Measurements from ENCODE around the gene FRYL.
A peak's percentile ranks its signal among the peaks of the same experiment; 100 is the strongest.
"Not testable (repeated sequence)": the region's sequence is repeated elsewhere in the genome, so short reads cannot be mapped to it uniquely, and the experiment has no call there.

Gene FRYL

DNA sequence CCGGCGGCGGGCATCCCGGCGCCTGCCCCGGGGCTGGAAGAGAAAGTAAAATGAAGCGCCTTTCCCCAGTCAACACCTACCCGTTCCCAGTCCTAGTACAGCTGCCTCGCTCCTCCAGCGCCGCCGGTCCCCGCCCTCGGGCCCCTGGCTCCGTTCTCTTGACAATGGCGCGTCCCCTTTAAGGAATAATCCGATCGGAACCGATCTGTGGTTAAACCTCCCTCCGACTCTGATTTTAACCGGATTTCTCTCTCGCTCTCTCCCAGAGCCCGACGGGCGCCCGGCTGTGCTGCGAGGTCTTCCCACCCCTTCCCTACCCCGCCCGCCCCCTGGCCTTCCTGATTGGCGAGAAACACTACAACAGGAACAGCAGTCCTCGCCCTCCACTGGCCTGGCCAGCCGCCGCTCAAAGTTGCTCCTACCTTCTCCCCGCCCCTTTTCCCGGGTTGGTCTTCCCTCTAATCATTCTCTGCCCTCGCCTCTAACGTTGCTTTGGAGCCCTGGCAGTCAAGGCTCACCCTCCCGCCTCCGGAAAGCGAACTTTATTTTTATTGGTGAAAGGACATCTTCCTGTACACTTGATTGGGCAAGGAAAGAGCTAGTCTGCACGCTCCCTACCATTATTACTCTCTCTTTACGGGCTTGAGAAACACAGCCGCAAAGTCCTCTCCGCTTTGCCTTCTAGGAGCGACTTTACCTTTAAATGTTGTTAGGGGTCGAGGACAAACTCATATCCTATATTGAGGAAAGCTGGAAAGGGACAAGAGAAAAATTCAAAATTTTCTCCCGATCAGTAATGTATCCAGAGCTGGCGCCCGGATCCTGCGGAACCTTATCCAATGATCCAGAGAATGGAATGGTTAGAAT is at the start of gene FRYL:
Gene FRYL, minus strand, starts transcription at position 282 of the 867 bp plus-strand sequence. CDS start 145,869 bp downstream, outside the sequence.
- peak; percentile 87 to 92 (median 87) for DNase-seq (ENCODE audit: low read depth in 2 of 3, low spot score in 2 of 3)

DNA sequence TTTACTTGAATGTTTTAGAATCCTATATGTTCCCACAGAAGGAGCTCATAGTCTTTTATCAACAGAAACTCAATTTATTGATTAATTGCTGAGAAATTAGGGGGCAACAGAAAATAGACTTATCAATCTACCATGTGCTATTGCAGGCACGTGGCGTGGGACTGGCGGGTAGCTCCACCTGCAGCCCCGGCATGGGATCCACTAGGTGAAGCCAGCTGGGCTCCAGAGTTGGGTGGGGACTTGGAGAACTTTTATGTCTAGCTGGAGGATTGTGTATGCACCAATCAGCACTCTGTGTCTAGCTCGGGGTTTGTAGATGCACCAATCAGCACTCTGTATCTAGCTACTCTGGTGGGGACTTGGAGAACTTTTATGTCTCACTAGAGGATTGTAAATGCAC is 47.5 kb upstream of the FRYL start:
- no peak for DNase-seq (ENCODE audit: low read depth in 2 of 3, low spot score in 2 of 3)

DNA sequence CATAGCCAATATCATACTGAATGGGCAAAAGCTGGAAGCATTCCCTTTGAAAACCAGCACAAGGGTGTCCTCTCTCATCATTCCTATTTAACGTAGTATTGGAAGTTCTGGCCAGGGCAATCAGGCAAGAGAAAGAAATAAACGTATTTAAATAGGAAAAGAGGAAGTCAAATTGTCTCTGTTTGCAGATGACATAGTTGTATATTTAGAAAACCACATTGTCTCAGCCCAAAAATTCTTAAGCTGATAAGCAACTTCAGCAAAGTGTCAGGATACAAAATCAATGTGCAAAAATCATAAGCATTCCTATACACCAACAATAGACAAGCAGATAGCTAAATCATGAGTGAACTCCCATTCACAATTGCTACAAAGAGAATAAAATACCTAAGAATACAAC is 41.4 kb upstream of the FRYL start:
- DNase-seq (ENCODE audit: low read depth in 2 of 3, low spot score in 2 of 3), result not testable (repeated sequence)

DNA sequence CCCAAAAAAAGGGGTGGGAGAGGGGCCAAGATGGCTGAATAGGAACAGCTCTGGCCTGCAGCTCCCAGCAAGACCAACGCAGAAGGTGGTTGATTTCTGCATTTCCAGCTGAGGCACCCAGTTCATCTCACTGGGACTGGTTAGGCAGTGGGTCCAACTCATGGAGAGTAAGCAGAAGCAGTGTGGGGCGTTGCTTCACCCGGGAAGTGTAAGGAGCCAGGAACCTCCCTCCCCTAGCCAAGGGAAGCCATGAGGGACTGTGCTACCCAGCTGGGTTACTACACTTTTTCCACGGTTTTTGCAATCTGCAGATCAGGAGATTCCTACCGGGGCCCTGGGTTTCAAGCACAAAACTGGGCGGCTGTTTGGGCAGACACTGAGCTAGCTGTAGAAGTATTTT is 36.9 kb upstream of the FRYL start:
- DNase-seq (ENCODE audit: low read depth in 2 of 3, low spot score in 2 of 3), result no peak

DNA sequence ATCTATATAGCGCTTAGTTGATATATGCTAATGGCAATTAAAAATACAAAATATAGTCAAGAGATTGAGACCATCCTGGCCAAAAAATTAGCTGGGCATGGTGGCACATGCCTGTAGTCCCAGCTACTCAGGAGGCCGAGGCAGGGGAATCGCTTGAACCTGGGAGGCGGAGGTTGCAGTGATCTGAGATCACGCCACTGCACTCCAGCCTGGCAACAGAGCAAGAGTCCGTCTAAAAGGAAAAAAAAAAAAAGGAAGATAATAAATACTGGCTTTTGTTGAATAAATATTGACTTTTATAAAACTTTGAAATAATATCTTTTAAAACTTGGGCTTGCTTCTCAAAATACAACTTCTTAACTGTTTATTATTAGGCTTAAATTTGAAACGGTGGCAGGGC is 36.2 kb upstream of the FRYL start:
- DNase-seq (ENCODE audit: low read depth in 2 of 3, low spot score in 2 of 3), result not testable (repeated sequence)

DNA sequence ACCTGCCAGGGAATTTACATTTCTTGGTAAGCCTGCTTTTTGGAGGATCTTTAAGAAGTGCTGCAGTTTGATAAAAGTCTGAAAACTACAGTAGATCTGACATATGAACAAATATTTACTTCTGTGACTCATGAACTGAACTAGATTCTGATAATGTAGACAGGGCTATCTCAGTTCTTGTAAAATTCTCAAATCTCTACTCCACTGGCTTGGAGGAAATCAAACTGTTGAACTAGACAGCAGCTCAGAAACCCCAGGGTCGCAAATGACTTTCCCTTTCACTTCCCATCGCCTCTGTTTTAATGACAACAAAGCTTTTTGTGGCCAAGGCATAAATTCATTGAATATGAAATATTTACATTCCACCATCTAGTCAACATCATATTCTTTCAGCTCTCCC is 35.4 kb upstream of the FRYL start:
- no peak for DNase-seq (ENCODE audit: low read depth in 2 of 3, low spot score in 2 of 3)

DNA sequence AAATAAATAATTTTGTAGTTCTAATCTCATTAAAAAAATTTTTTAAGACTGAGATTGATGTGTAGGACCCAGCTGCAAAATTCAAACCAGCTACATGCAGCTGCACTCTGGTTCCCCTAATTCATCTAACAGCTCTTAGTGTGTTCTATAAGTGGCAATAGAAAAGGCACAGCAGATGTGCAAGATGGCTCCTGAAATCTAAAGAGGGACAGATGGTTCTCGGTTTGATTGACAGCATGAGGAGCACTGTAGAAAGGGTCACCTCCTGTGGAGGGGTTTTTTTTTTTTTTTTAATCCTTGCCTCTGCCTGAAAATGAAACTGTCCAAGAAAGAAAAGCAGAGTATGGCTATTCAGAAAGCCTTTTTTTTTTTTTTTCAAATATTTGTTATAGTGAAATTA is 33.9 kb upstream of the FRYL start:
- DNase-seq (ENCODE audit: low read depth in 2 of 3, low spot score in 2 of 3), result no peak

DNA sequence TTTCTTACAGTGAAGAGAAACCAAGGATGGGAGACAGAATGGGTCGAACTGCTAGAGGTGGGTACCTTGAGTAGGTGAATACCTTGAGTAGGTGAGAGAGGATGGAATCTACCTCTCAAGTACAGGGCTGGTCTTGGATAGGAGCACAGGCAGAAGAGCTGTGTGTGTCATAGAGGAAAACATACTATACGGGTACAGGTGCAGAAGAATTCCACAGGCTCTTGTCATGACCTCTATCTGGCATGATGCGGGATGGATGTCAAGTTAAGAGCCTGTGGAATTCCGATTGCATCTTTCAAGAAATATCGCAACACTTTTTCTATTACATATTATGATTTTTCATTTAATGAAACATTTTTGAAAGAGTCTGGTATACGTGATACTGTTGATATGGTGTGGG is 32.8 kb upstream of the FRYL start:
- no peak for DNase-seq (ENCODE audit: low read depth in 2 of 3, low spot score in 2 of 3)

DNA sequence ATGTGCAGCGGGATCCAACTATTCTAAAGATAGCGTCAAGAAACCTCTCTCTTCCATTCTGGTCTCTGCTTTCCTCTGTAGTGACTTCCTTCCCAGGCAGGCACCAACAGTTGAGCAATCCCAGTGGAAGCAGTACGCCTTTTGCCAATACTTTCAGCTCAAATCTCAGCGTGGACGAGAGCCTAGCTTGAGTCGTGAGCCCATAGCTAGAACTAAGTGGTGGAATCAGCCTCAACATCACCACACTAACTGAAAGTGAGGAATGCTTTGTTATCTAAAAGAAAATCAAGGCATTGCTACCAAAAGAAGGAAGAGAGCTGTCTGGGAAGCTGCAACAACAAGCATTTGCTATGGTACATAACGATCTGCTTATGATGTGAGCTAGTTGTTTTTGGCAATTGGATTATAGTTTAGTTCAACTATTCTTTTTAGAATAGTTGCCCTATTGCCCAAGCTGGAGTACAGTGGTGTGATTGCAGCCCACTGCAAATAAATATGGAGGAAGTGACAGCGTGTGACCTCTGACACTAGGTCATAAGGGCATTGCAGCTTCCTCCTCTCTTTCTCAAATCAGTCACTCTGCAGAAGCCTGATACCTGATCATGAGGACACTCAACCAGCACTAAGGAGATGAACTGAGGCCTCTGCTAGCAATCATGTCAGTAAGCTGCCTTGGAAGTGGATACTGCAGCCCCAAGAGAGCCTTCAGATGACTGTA is 24.7 kb upstream of the FRYL start:
- no peak for DNase-seq (ENCODE audit: low read depth in 2 of 3, low spot score in 2 of 3)

DNA sequence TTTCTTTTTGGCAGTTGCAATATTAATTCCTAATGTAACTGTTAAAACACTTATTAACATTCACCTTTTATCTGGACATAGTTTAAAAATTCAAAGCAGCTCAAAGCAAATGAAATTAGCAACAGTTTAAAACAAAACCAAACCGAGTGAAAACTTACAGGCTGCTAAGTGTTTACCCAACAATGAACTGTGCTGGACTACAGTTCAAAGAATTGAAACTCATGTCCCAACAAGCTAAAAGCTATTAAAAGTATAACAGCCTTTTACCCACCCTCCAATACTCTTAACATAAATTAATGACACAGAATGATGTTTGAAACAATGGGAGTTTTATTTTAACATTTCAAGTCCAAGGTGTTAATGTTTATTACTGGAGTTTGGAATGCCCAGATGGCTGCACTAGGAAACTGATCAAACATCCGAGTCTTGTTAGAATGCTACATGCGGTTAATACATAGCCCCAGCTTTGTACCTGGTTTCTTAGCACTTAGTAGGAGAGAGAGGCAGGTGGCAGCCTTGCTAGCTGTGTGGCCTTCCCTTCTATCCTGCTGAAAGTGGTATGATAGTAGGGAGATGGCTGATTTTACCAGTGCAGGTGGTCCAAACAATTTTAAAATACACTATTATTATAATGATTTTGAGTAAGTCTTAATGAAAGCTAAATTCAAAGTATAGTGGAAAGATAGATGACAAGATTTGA is 21.1 kb upstream of the FRYL start:
- no peak for DNase-seq (ENCODE audit: low read depth in 2 of 3, low spot score in 2 of 3)

DNA sequence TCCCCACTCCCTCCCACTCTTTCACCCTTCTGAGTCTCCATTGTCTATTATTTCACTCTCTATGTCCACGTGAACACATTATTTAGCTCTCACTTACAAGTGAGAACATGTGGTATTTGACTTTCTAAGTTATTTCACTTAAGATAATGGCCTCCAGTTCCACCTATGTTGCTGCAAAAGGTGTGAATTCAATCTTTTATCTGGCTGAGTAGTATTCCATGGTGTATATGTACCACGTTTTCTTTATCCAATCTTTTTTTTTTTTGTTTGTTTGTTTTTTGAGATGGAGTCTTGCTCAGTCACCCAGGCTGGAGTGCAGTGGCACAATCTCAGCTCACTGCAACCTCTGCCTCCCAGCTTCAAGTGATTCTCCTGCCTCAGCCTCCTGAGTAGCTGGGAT is 20.1 kb upstream of the FRYL start:
- not testable (repeated sequence) for DNase-seq (ENCODE audit: low read depth in 2 of 3, low spot score in 2 of 3)

DNA sequence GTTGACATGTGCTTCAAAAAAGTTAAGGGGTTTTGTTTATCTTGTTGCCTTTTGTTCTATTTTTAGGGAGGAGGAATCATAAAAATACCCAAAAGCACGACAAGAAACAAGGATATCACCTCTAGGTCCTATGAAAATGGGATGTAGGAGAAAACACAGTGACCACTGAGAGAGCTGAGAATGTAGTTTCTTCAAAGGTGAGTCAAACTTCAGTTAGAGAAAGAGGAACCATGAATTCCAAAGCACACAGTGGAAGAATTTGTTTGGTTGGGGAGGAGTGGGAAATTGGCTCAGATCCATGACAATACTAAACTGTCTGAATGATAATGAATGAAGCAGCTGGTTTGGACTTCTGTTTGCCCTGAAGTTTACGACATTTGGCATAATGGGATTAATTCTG is 19.1 kb upstream of the FRYL start:
- no peak for DNase-seq (ENCODE audit: low read depth in 2 of 3, low spot score in 2 of 3)

DNA sequence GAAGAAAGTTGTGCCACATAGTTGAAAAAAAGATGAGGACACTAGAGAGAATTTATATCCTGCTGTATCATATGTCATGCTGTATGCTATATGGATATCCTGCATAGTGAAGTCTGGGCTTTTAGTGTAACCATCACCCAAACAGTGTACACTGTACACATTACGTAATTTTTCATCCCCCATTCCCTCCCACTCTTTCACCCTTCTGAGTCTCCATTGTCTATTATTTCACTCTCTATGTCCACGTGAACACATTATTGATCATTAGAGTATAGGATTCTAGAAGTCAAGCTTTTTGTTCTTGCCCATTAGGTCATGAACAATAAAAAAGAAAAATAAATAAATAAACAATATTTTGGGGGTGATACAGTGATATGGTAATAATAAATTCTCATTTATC is 18.0 kb upstream of the FRYL start:
- DNase-seq (ENCODE audit: low read depth in 2 of 3, low spot score in 2 of 3), result no peak

DNA sequence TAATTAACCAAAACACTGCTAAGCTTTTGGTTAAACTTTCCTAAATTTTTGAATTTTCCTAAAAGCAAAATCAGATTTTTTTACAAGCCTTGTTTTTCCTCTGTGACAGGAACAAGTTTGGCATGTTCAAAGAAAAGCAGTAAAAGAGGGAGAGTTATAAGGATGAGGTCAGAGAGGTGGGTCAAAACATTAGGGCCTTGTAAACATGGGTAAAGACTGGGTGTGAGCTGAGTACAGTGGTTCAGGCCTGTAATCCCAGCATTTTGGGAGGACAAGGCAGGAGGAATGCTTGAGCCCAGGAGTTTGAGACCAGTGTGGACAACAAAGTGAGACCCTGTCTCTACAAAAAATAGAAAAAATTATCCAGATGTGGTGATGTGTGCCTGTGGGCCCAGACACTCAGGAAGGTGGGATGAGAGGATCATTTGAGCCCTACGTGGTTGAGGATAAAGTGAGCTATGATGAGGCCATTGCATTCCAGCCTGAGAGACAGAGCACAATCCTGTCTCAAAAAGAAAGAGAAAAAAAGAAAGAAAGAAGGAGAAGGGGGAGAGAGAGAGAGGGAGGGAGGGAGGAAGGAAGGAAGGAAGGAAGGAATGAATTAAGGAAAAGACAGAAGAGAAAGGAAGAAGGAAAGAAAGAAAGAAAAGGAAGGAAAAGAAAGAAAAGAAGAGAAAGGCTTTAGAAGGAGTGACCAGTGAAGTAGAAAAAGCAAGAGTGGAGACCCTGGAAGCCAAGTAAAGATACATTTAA is 17.0 kb upstream of the FRYL start:
- no peak for DNase-seq (ENCODE audit: low read depth in 2 of 3, low spot score in 2 of 3)

DNA sequence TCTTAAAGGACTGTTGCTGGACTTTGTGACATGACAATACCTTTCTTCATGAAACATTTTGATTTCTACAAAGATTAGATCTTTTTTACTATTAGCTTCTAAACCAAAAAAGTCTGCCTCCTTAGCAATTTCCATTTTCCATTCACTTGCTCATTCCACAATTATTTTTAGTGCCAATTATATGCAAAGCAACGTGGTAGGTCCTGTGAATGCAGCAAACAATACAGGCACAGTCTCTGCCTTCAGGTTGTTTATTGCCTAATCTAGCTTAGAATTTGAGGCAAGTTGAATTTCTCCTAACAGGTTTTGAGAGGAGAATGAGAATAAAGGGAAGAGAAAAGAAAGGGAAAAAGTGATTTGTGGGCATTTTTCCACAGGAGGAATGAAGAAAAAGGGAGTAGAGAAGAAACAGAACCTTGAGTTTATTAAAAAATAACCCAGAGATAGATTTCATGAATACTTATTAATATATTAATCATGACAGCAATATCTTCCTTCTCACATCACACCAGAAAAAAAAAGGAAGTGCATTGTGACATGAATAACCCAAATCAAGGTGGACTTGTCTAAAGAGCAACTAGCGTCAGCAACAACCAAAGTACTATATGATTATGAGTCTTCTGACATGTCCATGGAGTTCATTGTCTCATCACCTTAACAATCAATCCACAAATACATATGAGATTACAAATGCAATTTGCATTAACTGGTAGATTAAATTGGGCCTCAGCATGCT is 16.3 kb upstream of the FRYL start:
- no peak for DNase-seq (ENCODE audit: low read depth in 2 of 3, low spot score in 2 of 3)

DNA sequence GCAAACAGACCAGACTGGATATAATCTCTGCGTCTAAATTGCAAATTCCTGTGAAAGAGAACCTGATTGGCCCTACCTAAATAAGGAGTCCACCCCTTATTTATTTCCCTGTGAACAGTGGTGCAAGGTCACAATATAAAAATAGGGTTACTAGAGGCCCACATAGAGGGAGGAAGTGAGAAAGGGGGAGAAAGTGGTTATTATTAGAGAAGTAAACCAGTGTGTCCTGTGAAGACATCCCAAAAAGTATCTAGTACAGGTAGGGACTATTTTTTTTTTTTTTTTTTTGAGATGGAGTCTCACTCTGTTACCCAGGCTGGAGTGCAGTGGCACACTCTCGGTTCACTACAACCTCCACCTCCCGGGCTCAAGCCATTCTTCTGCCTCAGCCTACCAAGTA is 15.0 kb upstream of the FRYL start:
- DNase-seq (ENCODE audit: low read depth in 2 of 3, low spot score in 2 of 3), result no peak

DNA sequence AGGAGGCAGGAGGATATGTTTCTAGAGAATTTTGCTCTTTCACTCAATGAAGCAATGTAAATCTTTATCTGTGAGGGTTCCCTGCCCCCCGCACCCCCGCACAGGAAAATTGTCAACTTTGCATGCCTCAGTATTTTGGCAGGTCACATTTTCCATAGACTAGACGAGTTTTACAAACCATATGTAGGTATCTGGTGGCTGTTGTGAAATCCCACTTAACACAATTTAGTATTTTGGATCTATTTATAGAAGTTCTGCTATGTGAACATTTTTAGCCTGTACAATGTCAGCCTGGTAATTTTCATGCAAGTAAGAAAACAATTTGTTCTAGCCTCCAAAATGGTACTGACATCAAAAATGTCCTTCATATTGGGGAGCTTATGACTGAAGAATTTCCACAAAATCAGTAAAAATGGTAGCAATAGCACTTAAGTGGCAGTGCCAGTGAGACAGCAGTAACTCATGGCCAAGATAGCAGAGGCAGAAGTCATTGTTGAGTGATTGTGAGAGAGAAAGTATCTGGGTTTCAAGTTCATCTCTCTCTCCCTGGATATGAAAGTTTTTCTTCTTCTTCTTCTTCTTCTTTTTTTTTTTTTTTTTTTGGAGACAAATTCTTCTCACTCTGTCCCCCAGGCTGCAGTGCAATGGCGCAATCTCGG is 12.4 kb upstream of the FRYL start:
- DNase-seq (ENCODE audit: low read depth in 2 of 3, low spot score in 2 of 3), result no peak

DNA sequence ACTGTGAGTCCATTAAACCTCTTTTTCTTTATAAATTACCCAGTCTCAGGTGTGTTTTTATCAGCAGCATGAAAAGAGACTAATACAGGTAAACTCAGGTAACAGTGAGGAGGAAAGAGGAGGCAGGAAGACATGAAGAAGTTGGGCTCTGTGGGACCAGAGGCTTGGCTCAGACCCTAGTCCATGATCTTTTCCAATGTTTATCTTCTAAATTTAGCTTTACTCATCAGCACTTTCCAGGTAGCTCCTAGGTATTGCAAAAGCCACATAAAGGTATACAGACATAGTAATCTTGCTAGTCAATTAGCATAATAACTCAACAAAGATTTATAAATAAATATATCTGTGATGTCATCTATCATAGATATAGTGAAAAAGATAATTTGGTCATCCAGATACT is 11.2 kb upstream of the FRYL start:
- DNase-seq (ENCODE audit: low read depth in 2 of 3, low spot score in 2 of 3), result no peak

DNA sequence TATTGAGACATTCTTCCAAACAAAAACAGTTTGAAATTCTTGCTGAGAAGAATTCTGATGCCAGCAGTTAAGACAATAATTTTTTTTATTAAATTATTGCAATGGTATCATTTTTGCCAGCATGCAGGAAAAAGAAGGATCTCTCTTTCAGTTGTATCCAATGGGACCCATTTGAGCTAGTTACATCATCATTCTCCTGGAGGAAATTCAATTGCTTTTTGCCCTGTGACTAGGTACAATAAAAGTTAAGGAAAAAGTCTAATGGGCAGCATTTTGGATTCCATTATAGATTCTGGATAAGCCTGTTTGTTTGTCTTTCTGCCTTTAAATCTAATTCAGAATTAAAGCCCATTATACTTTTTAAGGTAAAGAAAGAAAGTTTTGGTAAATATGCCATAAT is 10.5 kb upstream of the FRYL start:
- no peak for DNase-seq (ENCODE audit: low read depth in 2 of 3, low spot score in 2 of 3)

DNA sequence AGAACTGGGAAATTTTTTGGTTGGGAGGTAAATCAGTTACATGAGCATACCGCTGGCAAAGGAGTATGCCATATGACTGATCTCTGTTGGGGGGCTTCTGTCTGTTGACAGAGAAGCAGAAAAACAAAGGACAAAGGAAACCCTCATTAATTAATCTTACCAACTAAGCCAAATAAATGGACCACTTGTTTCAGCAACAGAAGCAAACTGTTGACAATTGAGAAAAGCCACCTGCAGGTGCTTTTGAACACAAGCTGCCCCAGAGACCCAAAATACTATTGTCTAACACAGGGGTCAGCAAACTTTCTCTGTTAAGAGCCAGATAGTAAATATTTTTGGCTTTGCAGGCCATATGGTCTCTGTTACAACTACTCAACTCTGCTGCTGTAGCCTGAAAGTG is 7.0 kb upstream of the FRYL start:
- no peak for DNase-seq (ENCODE audit: low read depth in 2 of 3, low spot score in 2 of 3)
